Cardiac muscle cell (in vitro differentiated cells and primary cell): Measurements from ENCODE around the gene NKX1-1. TPM values are rescaled to one million over a fixed set of nuclear protein-coding genes. Genes with fewer than 3 reads are reported as not detected.

Experiments used
- DNase-seq, 2 donors: peaks; one replicate each; pipeline versions ENCODE4 v3.0.0 to v3.0.0-alpha.2; 2010 to 2017; ENCODE audit warnings: low read depth in 1 of 2, low spot score in 1 of 2
- H3K27ac ChIP-seq: fragments of 200-600 bp; sonication (generic); 2 replicates; pipeline ENCODE4 v1.5.1; 2016
- H3K27me3 ChIP-seq: fragments of 200-600 bp; sonication (generic); 2 replicates; pipeline ENCODE4 v1.6.0; 2016; ENCODE audit warnings: control low read depth
- H3K36me3 ChIP-seq: fragments of 200-600 bp; sonication (generic); 2 replicates; pipeline ENCODE4 v1.5.1; 2016; ENCODE audit warnings: control low read depth
- H3K4me1 ChIP-seq: fragments of 200-600 bp; sonication (generic); 2 replicates; pipeline ENCODE4 v1.8.1; 2017; ENCODE audit warnings: low read depth, mild to moderate bottlenecking, mixed run types
- H3K4me3 ChIP-seq: fragments of 200-600 bp; sonication (generic); 2 replicates; pipeline ENCODE4 v1.5.1; 2016; ENCODE audit warnings: mild to moderate bottlenecking
- H3K9me3 ChIP-seq: fragments of 200-600 bp; sonication (generic); 2 replicates; pipeline ENCODE4 v1.5.1; 2017; ENCODE audit warnings: low read depth, mild to moderate bottlenecking, control low read depth
- CTCF ChIP-seq: IDR thresholded peaks from 2 replicates; pipeline ENCODE4 v1.5.1; 2012; ENCODE audit warnings: low read depth, mild to moderate bottlenecking, low read length
- polyA plus RNA-seq: library from polyadenylated mRNA; unstranded; fragments of >200 nt; fragmentation: Nextera tagmentation; extraction: Ambion mirVana; gene quantifications from 2 replicates; pipeline ENCODE4 v1.2.1, GENCODE V29; 2016
- total RNA-seq: library from RNA; depleted of rRNA; stranded (reverse); fragments of >200 nt; gene quantifications from 2 replicates; pipeline ENCODE4 v1.2.3, GENCODE V29; 2016

The NKX1-1 gene
- total and polyA plus RNA-seq, 2 experiments from 2014 or later, result not detected

- H3K27ac ChIP-seq, result no peak overlapping the region
- TF ChIP-seq CTCF, result no peak
- no peak for DNase-seq
- H3K36me3 ChIP-seq, result no peaks in the 10 kb centered on the region
- H3K4me3 ChIP-seq, result no peak overlapping the region
- no peaks in the 10 kb centered on the region for H3K9me3 ChIP-seq
- no peaks in the 10 kb centered on the region for H3K4me1 ChIP-seq
- H3K27me3 ChIP-seq, result no peaks in the 10 kb centered on the region
Observed at GRCh38 chr4:1362046-1362445, 44.2 kb downstream of the NKX1-1 start.

GRCh38 chr4:1361431-1361830 is 44.8 kb downstream of the NKX1-1 start:
- Histone ChIP-seq H3K4me3 (no peak overlapping the region), H3K27me3 (no peaks in the 10 kb centered on the region), H3K27ac (no peak overlapping the region), H3K9me3 (no peaks in the 10 kb centered on the region), H3K4me1 (no peaks in the 10 kb centered on the region), H3K36me3 (no peaks in the 10 kb centered on the region)
- TF ChIP-seq CTCF, result no peak
- no peak for DNase-seq

GRCh38 chr4:1360423-1361283 is 45.6 kb downstream of the NKX1-1 start:
- TF ChIP-seq CTCF, result no peak
- H3K27me3 ChIP-seq, result no peaks in the 10 kb centered on the region
- DNase-seq, result peak in 1 of 2 donors; percentile 21
- no peaks in the 10 kb centered on the region for H3K4me1 ChIP-seq
- H3K4me3 ChIP-seq, result no peak overlapping the region
- H3K36me3 ChIP-seq, result no peaks in the 10 kb centered on the region
- H3K9me3 ChIP-seq, result no peaks in the 10 kb centered on the region
- H3K27ac ChIP-seq, result no peak overlapping the region

GRCh38 chr4:1359976-1360375 is 46.3 kb downstream of the NKX1-1 start:
- no peak for TF ChIP-seq CTCF
- Histone ChIP-seq H3K27ac (no peak overlapping the region), H3K9me3 (no peaks in the 10 kb centered on the region), H3K4me1 (no peaks in the 10 kb centered on the region), H3K27me3 (no peaks in the 10 kb centered on the region), H3K36me3 (no peaks in the 10 kb centered on the region), H3K4me3 (no peak overlapping the region)
- DNase-seq, result no peak

- no peak for TF ChIP-seq CTCF
- H3K4me1 ChIP-seq, result no peaks in the 10 kb centered on the region
- H3K36me3 ChIP-seq, result no peaks in the 10 kb centered on the region
- H3K27me3 ChIP-seq, result no peaks in the 10 kb centered on the region
- H3K4me3 ChIP-seq, result no peak overlapping the region
- H3K27ac ChIP-seq, result no peak overlapping the region
- H3K9me3 ChIP-seq, result no peaks in the 10 kb centered on the region
- no peak for DNase-seq
Observed at GRCh38 chr4:1359144-1359501, 47.1 kb downstream of the NKX1-1 start.
